ENCODE data around the gene PRR5L. TPM values are rescaled to one million over a fixed set of nuclear protein-coding genes. Genes with fewer than 3 reads are reported as not detected.

The PRR5L gene
- polyA plus RNA-seq, 3 donors, result 3.5 to 16.0 (median 7.4) TPM

DNA sequence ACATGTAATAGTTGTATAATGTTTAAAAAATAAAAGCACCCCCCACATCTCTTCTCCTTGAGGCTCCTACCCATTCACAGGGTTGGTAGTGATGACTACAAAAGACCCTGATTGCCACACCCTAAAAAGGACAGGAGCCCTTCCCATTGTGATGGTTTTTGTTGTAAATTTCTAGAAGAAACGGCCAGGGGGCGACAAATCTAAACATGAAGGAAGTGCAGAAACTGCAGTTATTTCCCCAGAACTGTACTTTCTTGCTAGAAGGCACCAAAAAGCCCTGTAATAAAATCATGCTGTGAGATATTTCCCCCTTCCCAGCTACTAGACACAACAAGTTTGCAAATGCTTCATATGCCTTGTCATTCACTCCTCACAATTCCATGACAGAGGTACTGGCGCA is 10.8 kb downstream of the PRR5L start:
- Histone ChIP-seq H3K9me3 (replicated peaks in 1 of 2; ENCODE audit: control insufficient read depth in 1 of 2, insufficient read depth in 1 of 2, low read length in 2 of 2) (no peaks in the 10 kb centered on the region), H2AFZ (ENCODE audit: insufficient read depth, low read depth, low read length, poor library complexity, severe bottlenecking) (no peak overlapping the region), H3K4me1 (ENCODE audit: control insufficient read depth in 1 of 2, insufficient read depth in 2 of 2, low read length in 2 of 2) (peaks cover 11 to 19% of the 10 kb centered on the region in 2 donors), H3K27ac (ENCODE audit: low read depth in 1 of 2, low read length in 2 of 2) (no peak overlapping the region), H3K27me3 (ENCODE audit: control insufficient read depth in 2 of 2, insufficient read depth in 2 of 2, low read length in 2 of 2) (no peaks in the 10 kb centered on the region), H3K4me3 (replicated peaks in 1 of 3; ENCODE audit: low read depth in 2 of 3, low read length in 3 of 3) (no peak overlapping the region), H3K79me2 (ENCODE audit: insufficient read depth, low read length) (no peaks in the 10 kb centered on the region), H3K36me3 (replicated peaks in 1 of 2; ENCODE audit: control insufficient read depth in 1 of 2, insufficient read depth in 2 of 2, low read length in 2 of 2) (no peaks in the 10 kb centered on the region), H4K20me1 (ENCODE audit: insufficient read depth, low read length) (no peaks in the 10 kb centered on the region), H3K9ac (ENCODE audit: insufficient read depth, low read length, poor library complexity, severe bottlenecking) (no peak overlapping the region), H3K4me2 (replicated peaks; ENCODE audit: extremely low read depth, low read length, poor library complexity, severe bottlenecking) (no peak overlapping the region)
- Mint-ChIP-seq H3K36me3 (no peaks in the 10 kb centered on the region), H3K9me3 (peaks cover 0 to 2% (median 0%) of the 10 kb centered on the region in 7 donors), H3K4me1 (peaks cover 13% of the 10 kb centered on the region), H3K27me3 (ENCODE audit: low read depth in 3 of 3) (peaks cover 0 to 4% (median 3%) of the 10 kb centered on the region in 3 donors), H3K27ac (peak overlapping the region in 2 of 7 donors; percentile 64 to 69), H3K4me3 (no peak overlapping the region)
- whole genome bisulfite sequencing (ENCODE audit: insufficient coverage), result no CpG with 5 or more reads among the region's 3 CpGs
- intact Hi-C loops (cut with micrococcal nuclease), result no loop called here
- DNase-seq, result peak; percentile 30 to 47 (median 43)
- TF ChIP-seq CTCF (IDR thresholded peaks at IDR 0.05), result peak; percentile 69

- Histone ChIP-seq H3K4me1 (ENCODE audit: control insufficient read depth in 1 of 2, insufficient read depth in 2 of 2, low read length in 2 of 2) (peaks cover 11 to 19% of the 10 kb centered on the region in 2 donors), H3K9ac (ENCODE audit: insufficient read depth, low read length, poor library complexity, severe bottlenecking) (no peak overlapping the region), H3K4me3 (replicated peaks in 1 of 3; ENCODE audit: low read depth in 2 of 3, low read length in 3 of 3) (no peak overlapping the region), H3K4me2 (replicated peaks; ENCODE audit: extremely low read depth, low read length, poor library complexity, severe bottlenecking) (no peak overlapping the region), H3K9me3 (replicated peaks in 1 of 2; ENCODE audit: control insufficient read depth in 1 of 2, insufficient read depth in 1 of 2, low read length in 2 of 2) (no peaks in the 10 kb centered on the region), H3K27ac (ENCODE audit: low read depth in 1 of 2, low read length in 2 of 2) (no peak overlapping the region), H3K36me3 (replicated peaks in 1 of 2; ENCODE audit: control insufficient read depth in 1 of 2, insufficient read depth in 2 of 2, low read length in 2 of 2) (no peaks in the 10 kb centered on the region), H2AFZ (ENCODE audit: insufficient read depth, low read depth, low read length, poor library complexity, severe bottlenecking) (no peak overlapping the region), H4K20me1 (ENCODE audit: insufficient read depth, low read length) (no peaks in the 10 kb centered on the region), H3K27me3 (ENCODE audit: control insufficient read depth in 2 of 2, insufficient read depth in 2 of 2, low read length in 2 of 2) (peaks cover 0 to 2% of the 10 kb centered on the region in 2 donors), H3K79me2 (ENCODE audit: insufficient read depth, low read length) (no peaks in the 10 kb centered on the region)
- peaks cover 13% of the 10 kb centered on the region for H3K4me1 Mint-ChIP-seq
- no peak overlapping the region for H3K27ac Mint-ChIP-seq
- H3K4me3 Mint-ChIP-seq, result no peak overlapping the region
- no peak for TF ChIP-seq CTCF (IDR thresholded peaks at IDR 0.05)
- H3K27me3 Mint-ChIP-seq (ENCODE audit: low read depth in 3 of 3), result peaks cover 0 to 6% (median 6%) of the 10 kb centered on the region in 3 donors
- peaks cover 0 to 2% (median 0%) of the 10 kb centered on the region in 7 donors for H3K9me3 Mint-ChIP-seq
- no peak for DNase-seq
- no peaks in the 10 kb centered on the region for H3K36me3 Mint-ChIP-seq
- WGBS (ENCODE audit: insufficient coverage), result no CpG with 5 or more reads among the region's 1 CpG
- intact Hi-C loops (cut with micrococcal nuclease), result no loop called here
Observed at GRCh38 chr11:36308577-36308976, 12.5 kb downstream of the PRR5L start.

Measured in CD14-positive monocyte (primary cell).